HG03066 (cell line): Measurements from ENCODE around the gene BUB3.
A peak's percentile ranks its signal among the peaks of the same experiment; 100 is the strongest.
"Not testable (repeated sequence)": the region's sequence is repeated elsewhere in the genome, so short reads cannot be mapped to it uniquely, and the experiment has no call there.

Source experiments
- ATAC-seq: cut with Tn5 transposase; IDR thresholded peaks from one replicate; pipeline ENCODE4 v1.9.1; 2021; ENCODE audit warnings: low read depth; ENCODE audit not compliant: unreplicated experiment

Gene BUB3

GRCh38 chr10:123150986-123151736 lies 3.0 kb upstream of the BUB3 start:
- no peak for ATAC-seq

GRCh38 chr10:123151737-123152135 lies 2.5 kb upstream of the BUB3 start:
- no peak for ATAC-seq

- no peak for ATAC-seq
Measured at GRCh38 chr10:123153486-123154091, 613 bp upstream of the BUB3 start.

- peak; percentile 40 for ATAC-seq
Measured at GRCh38 chr10:123154711-123155505, 706 bp downstream of the BUB3 start.

- no peak for ATAC-seq
Measured at GRCh38 chr10:123156078-123156477, 1.9 kb downstream of the BUB3 start.

- no peak for ATAC-seq
Measured at GRCh38 chr10:123157210-123157609, 3.0 kb downstream of the BUB3 start.

GRCh38 chr10:123158682-123159081 lies 4.5 kb downstream of the BUB3 start:
- ATAC-seq, result no peak

GRCh38 chr10:123160311-123160980 lies 6.2 kb downstream of the BUB3 start:
- ATAC-seq, result no peak

- no peak for ATAC-seq
Measured at GRCh38 chr10:123164319-123164718, 10.1 kb downstream of the BUB3 start.

GRCh38 chr10:123165445-123166072 lies 11.4 kb downstream of the BUB3 start:
- no peak for ATAC-seq

- ATAC-seq, result no peak
Measured at GRCh38 chr10:123166618-123167017, 12.4 kb downstream of the BUB3 start.

- no peak for ATAC-seq
Measured at GRCh38 chr10:123170961-123171360, 16.8 kb downstream of the BUB3 start.

- ATAC-seq, result not testable (repeated sequence)
Measured at GRCh38 chr10:123171616-123172015, 17.4 kb downstream of the BUB3 start.

- ATAC-seq, result no peak
Measured at GRCh38 chr10:123175389-123176387, 21.5 kb downstream of the BUB3 start.

- not testable (repeated sequence) for ATAC-seq
Measured at GRCh38 chr10:123178390-123178789, 24.2 kb downstream of the BUB3 start.

GRCh38 chr10:123180101-123181090 lies 26.2 kb downstream of the BUB3 start:
- ATAC-seq, result no peak

- ATAC-seq, result no peak
Measured at GRCh38 chr10:123183724-123184123, 29.5 kb downstream of the BUB3 start.

- no peak for ATAC-seq
Measured at GRCh38 chr10:123187781-123188180, 33.6 kb downstream of the BUB3 start.
